Esophagus squamous epithelium (tissue), 4 donors: ENCODE measurements around the gene TRIM62.

Experiments used
- CTCF ChIP-seq, 6 experiments: fragments of 450-650 bp in 4 of 6; fragments of 200-600 bp in 2 of 6; sonication (generic) in 2 of 6; IDR thresholded peaks; one replicate each; pipeline ENCODE4 v1.5.1; 2016 to 2019; ENCODE audit warnings: antibody characterized with exemption in 6 of 6, mild to moderate bottlenecking in 4 of 6, moderate library complexity in 4 of 6
- POLR2A ChIP-seq, 4 donors: fragments of 450-650 bp; IDR thresholded peaks; one replicate each; pipeline ENCODE4 v1.6.1; 2017; ENCODE audit warnings: antibody characterized with exemption in 4 of 4, mild to moderate bottlenecking in 4 of 4, moderate library complexity in 3 of 4

GRCh38 chr1:33150522-33150921 lies 31.3 kb downstream of the TRIM62 start:
- TF ChIP-seq CTCF (IDR thresholded peaks at IDR 0.05) (no peak), POLR2A (IDR thresholded peaks at IDR 0.05) (no peak)
